ENCODE data around the gene PLXNA3.

DNA sequence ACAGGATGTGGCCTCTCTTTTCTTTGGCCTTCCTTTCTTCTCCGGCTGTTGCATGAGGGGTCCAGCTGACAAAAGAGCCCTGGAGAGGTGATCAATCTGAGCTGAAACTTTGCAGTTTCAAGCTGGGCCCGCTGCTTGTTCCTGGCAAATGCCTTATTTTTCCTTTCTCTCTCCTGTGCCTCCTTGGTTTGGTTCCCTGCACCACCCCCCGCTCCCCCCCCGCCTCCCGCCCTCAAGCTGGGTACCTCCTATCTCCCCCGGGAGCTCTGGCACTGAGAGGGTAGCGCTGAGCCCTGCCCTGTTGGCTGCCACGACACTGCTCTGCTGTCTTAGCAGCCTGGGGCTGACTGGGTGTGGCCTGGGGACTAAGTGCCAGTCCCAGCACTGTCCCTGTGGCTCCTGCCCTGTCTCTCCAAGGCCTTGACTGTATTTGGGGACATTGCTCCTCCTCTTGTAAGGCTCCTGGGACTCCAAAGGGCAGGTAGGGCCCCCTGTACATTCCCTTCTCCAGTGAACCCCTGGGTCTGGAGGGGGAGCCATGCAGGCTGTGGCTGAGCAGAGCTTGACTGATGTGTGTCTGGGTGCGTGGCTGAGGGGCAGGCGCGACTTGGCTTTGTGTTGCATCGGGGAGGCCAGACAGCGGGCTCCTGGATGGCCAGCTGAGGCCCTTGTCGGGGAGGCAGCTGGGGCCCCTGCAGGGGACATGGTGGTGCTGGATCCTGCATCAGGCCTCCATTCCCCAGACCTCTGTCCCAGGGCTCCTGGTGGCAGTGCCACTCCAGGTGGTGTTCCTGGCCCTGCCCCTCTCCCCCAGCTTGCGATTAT is 1.1 kb downstream of the PLXNA3 start:
- TF ChIP-seq, protein P1, sequence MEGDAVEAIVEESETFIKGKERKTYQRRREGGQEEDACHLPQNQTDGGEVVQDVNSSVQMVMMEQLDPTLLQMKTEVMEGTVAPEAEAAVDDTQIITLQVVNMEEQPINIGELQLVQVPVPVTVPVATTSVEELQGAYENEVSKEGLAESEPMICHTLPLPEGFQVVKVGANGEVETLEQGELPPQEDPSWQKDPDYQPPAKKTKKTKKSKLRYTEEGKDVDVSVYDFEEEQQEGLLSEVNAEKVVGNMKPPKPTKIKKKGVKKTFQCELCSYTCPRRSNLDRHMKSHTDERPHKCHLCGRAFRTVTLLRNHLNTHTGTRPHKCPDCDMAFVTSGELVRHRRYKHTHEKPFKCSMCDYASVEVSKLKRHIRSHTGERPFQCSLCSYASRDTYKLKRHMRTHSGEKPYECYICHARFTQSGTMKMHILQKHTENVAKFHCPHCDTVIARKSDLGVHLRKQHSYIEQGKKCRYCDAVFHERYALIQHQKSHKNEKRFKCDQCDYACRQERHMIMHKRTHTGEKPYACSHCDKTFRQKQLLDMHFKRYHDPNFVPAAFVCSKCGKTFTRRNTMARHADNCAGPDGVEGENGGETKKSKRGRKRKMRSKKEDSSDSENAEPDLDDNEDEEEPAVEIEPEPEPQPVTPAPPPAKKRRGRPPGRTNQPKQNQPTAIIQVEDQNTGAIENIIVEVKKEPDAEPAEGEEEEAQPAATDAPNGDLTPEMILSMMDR (IDR thresholded peaks at IDR 0.05), result no peak
- TF ChIP-seq EZH2 (IDR thresholded peaks at IDR 0.05) (no peak), EZH2phosphoT487 (IDR thresholded peaks at IDR 0.05) (no peak)

Measured in neural progenitor cell (in vitro differentiated cells).